Measurements from ENCODE around the gene OPRM1. TPM values are rescaled to one million over a fixed set of nuclear protein-coding genes. Genes with fewer than 3 reads are reported as not detected.

OPRM1 gene
- total and polyA plus RNA-seq, 9 donors, result not detected

DNA sequence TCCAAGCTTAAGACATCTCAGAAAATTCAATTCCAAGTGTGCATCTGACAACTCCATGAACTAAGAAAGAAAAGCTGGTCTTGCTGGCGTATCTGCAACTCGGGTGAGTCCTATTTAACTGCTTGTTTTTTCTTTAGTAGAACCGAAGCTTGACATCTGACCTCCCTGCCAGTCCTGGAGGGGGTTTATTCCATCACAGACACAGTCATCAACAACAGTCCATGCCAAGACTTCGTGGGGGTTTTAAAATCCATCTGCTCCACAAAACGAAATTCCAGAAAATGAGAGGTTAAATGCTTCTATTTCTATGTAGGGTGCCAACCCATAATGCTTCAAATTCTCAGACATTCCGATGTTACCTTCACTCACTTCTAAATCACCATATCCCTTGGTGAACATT, 183.7 kb downstream of the OPRM1 start:
- Histone ChIP-seq H3K4me3 (no peak overlapping the region), H3K9me3 (no peaks in the 10 kb centered on the region), H3K4me1 (ENCODE audit: insufficient read depth) (no peaks in the 10 kb centered on the region), H3K36me3 (no peaks in the 10 kb centered on the region), H3K27ac (no peak overlapping the region), H3K27me3 (no peaks in the 10 kb centered on the region)
- intact Hi-C loops (cut with DNase I), result no loop called here
- no peak for TF ChIP-seq EP300 (IDR thresholded peaks at IDR 0.05)
- TF ChIP-seq, protein P1, sequence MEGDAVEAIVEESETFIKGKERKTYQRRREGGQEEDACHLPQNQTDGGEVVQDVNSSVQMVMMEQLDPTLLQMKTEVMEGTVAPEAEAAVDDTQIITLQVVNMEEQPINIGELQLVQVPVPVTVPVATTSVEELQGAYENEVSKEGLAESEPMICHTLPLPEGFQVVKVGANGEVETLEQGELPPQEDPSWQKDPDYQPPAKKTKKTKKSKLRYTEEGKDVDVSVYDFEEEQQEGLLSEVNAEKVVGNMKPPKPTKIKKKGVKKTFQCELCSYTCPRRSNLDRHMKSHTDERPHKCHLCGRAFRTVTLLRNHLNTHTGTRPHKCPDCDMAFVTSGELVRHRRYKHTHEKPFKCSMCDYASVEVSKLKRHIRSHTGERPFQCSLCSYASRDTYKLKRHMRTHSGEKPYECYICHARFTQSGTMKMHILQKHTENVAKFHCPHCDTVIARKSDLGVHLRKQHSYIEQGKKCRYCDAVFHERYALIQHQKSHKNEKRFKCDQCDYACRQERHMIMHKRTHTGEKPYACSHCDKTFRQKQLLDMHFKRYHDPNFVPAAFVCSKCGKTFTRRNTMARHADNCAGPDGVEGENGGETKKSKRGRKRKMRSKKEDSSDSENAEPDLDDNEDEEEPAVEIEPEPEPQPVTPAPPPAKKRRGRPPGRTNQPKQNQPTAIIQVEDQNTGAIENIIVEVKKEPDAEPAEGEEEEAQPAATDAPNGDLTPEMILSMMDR (IDR thresholded peaks at IDR 0.05), result no peak
- TF ChIP-seq POLR2A (IDR thresholded peaks at IDR 0.05), result no peak
- DNase-seq, result no peak
- WGBS, 3 donors, result 60 to 68% (median 64%) methylated on average over 6 of the region's 6 CpGs

DNA sequence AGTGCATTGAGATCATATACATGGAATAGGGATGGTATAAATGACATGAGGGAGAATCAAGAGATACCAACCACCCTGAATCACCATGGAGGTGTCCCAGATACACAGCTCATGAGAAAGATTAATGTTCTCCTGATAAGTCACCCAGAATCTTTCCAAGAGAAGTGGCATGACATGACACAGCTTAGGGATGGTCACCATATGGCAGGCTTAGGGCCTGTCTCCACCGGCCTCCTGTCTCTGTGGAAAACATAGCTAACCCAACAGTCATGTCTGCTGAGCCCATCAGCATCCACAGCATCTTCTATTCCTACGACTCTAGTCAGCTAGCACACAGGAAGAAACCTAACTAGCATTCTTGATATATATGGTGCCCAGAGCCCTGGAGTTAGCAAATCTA, 184.3 kb downstream of the OPRM1 start:
- H3K27ac ChIP-seq, result no peak overlapping the region

DNA sequence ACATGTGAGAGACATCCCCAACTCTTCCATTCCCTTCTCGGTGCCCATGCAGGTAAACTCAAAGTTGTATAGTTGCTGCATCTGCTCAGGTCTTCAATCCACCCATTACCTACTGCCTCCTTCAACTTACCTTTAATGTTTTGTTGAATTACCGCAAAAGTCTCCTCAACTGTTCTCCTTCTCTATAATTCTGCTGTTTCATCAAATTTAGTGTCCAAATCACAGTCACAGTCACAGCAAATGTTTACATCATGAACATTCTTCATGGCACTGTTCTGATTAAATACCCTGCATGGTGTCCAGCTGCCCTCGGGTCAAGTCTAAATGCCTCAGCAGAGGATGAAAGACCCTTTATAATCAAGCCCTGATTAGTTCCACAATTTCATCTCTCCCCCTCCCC, 187.4 kb downstream of the OPRM1 start:
- Histone ChIP-seq H3K27ac (no peak overlapping the region), H3K4me1 (ENCODE audit: insufficient read depth) (no peaks in the 10 kb centered on the region), H3K36me3 (no peaks in the 10 kb centered on the region), H3K27me3 (no peaks in the 10 kb centered on the region), H3K4me3 (no peak overlapping the region), H3K9me3 (no peaks in the 10 kb centered on the region)
- TF ChIP-seq, protein P1 (IDR thresholded peaks at IDR 0.05), result no peak
- TF ChIP-seq EP300 (IDR thresholded peaks at IDR 0.05), result no peak
- no peak for TF ChIP-seq POLR2A (IDR thresholded peaks at IDR 0.05)
- no peak for DNase-seq
- 95 to 97% (median 95%) methylated on average over 3 of the region's 3 CpGs for WGBS, 3 donors
- intact Hi-C loops (cut with DNase I), result no loop called here

More for the DNA sequence above, 184.3 kb downstream of the OPRM1 start:
- intact Hi-C loops (cut with DNase I), result no loop called here
- no peaks in the 10 kb centered on the region for H3K27me3 ChIP-seq
- H3K4me3 ChIP-seq, result no peak overlapping the region
- no peaks in the 10 kb centered on the region for H3K9me3 ChIP-seq
- no peaks in the 10 kb centered on the region for H3K4me1 ChIP-seq (ENCODE audit: insufficient read depth)
- WGBS, 3 donors, result 88 to 98% (median 91%) methylated on average over 2 of the region's 2 CpGs
- TF ChIP-seq, protein P1 (IDR thresholded peaks at IDR 0.05), result no peak
- TF ChIP-seq EP300 (IDR thresholded peaks at IDR 0.05), result no peak
- no peak for TF ChIP-seq POLR2A (IDR thresholded peaks at IDR 0.05)
- H3K36me3 ChIP-seq, result no peaks in the 10 kb centered on the region
- no peak for DNase-seq

DNA sequence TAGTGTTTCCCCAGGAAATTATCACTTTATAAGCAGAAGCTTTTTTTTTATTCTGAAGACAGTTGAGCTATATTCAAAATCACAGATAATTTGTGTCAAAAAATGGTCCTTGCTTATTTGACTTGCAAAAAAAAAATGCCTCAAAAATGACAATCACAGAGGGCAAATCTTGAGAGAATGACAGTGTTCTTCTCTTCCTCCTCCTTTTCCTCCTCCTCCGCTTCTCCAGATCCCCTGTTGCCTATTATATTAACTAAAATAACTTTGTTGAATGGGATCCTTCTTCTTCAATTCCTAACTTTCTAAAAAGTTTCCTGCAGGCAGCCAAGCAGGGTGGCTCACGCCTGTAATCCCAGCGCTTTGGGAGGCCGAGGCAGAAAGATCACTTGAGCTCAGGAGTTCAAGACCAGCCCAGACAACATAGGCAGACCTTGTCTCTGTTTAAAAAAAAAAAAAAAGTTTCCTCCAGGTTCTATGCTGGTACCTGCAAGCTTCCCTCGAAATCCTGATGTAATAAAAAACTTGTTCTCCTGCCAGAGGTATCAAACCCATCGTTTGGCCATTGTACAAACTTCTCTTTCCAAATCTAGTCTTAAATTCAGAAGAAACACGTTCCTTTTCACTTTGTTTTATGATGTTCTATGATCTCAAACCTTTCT, 189.0 kb downstream of the OPRM1 start:
- WGBS, 3 donors, result 86 to 92% (median 88%) methylated on average over 7 of the region's 7 CpGs
- H3K4me1 ChIP-seq (ENCODE audit: insufficient read depth), result no peaks in the 10 kb centered on the region
- no peak overlapping the region for H3K27ac ChIP-seq
- no peak for TF ChIP-seq POLR2A (IDR thresholded peaks at IDR 0.05)
- TF ChIP-seq EP300 (IDR thresholded peaks at IDR 0.05), result no peak
- TF ChIP-seq, protein P1 (IDR thresholded peaks at IDR 0.05), result no peak
- no peaks in the 10 kb centered on the region for H3K36me3 ChIP-seq
- intact Hi-C loops (cut with DNase I), result no loop called here
- no peaks in the 10 kb centered on the region for H3K9me3 ChIP-seq
- H3K27me3 ChIP-seq, result no peaks in the 10 kb centered on the region
- DNase-seq, result no peak
- no peak overlapping the region for H3K4me3 ChIP-seq

Data from ovary (tissue), 9 donors.